ENCODE measurements around the gene MARS1. TPM values are rescaled to one million over a fixed set of nuclear protein-coding genes. Genes with fewer than 3 reads are reported as not detected.

Gene MARS1
- total RNA-seq, 1 experiment from 2014 or later, result 291 TPM

GRCh38 chr12:57455374-57456144, 32.3 kb upstream of the MARS1 start:
- intact Hi-C loops (cut with micrococcal nuclease; ENCODE audit: unreplicated experiment) (loop anchor here (5.0 kb wide), 1 partner anchor 167 kb away; no protein-coding TSS in a partner anchor), in situ Hi-C loops (cut with HindIII; ENCODE audit: low pct_unique_long_range_greater_than_20kb, low sequenced_read_pairs) (no loop called here)
- ChIA-PET CTCF (interaction anchor here (0.6 to 1.8 kb wide), 9 partner anchors 13 to 242 kb away, joined by 3 to 22 read pairs (median 5); no protein-coding TSS in a partner anchor), POLR2A (no interaction called here)
- TF ChIP-seq POLR2AphosphoS5 (IDR thresholded peaks at IDR 0.05; ENCODE audit: low read depth, low read length), result no peak
- no peak for TF ChIP-seq SIN3A (IDR thresholded peaks at IDR 0.05; ENCODE audit: borderline replicate concordance, insufficient read depth, low read depth, low read length)
- TF ChIP-seq, protein P1, sequence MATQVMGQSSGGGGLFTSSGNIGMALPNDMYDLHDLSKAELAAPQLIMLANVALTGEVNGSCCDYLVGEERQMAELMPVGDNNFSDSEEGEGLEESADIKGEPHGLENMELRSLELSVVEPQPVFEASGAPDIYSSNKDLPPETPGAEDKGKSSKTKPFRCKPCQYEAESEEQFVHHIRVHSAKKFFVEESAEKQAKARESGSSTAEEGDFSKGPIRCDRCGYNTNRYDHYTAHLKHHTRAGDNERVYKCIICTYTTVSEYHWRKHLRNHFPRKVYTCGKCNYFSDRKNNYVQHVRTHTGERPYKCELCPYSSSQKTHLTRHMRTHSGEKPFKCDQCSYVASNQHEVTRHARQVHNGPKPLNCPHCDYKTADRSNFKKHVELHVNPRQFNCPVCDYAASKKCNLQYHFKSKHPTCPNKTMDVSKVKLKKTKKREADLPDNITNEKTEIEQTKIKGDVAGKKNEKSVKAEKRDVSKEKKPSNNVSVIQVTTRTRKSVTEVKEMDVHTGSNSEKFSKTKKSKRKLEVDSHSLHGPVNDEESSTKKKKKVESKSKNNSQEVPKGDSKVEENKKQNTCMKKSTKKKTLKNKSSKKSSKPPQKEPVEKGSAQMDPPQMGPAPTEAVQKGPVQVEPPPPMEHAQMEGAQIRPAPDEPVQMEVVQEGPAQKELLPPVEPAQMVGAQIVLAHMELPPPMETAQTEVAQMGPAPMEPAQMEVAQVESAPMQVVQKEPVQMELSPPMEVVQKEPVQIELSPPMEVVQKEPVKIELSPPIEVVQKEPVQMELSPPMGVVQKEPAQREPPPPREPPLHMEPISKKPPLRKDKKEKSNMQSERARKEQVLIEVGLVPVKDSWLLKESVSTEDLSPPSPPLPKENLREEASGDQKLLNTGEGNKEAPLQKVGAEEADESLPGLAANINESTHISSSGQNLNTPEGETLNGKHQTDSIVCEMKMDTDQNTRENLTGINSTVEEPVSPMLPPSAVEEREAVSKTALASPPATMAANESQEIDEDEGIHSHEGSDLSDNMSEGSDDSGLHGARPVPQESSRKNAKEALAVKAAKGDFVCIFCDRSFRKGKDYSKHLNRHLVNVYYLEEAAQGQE (IDR thresholded peaks at IDR 0.05; ENCODE audit: insufficient read depth in 1 of 2, low read depth in 2 of 2, low read length in 1 of 2), result no peak
- TF ChIP-seq TCF7L2 (IDR thresholded peaks at IDR 0.05; ENCODE audit: low read depth, low read length), result no peak
- TF ChIP-seq, protein P2, sequence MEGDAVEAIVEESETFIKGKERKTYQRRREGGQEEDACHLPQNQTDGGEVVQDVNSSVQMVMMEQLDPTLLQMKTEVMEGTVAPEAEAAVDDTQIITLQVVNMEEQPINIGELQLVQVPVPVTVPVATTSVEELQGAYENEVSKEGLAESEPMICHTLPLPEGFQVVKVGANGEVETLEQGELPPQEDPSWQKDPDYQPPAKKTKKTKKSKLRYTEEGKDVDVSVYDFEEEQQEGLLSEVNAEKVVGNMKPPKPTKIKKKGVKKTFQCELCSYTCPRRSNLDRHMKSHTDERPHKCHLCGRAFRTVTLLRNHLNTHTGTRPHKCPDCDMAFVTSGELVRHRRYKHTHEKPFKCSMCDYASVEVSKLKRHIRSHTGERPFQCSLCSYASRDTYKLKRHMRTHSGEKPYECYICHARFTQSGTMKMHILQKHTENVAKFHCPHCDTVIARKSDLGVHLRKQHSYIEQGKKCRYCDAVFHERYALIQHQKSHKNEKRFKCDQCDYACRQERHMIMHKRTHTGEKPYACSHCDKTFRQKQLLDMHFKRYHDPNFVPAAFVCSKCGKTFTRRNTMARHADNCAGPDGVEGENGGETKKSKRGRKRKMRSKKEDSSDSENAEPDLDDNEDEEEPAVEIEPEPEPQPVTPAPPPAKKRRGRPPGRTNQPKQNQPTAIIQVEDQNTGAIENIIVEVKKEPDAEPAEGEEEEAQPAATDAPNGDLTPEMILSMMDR (IDR thresholded peaks at IDR 0.05), result no peak
- no TSS peak for BruUV-seq (replicated peaks)
- Histone ChIP-seq H3K27me3 (ENCODE audit: control insufficient read depth, insufficient read depth, low read length) (no peaks in the 10 kb centered on the region), H3K9me3 (ENCODE audit: control insufficient read depth, insufficient read depth, low read depth, low read length) (no peaks in the 10 kb centered on the region), H3K27ac (ENCODE audit: low read length) (no peak overlapping the region; the same call in 1 of the 2 replicates), H3K4me1 (ENCODE audit: control insufficient read depth, insufficient read depth, low read length) (peaks cover 10% of the 10 kb centered on the region), H3K36me3 (ENCODE audit: control insufficient read depth, insufficient read depth, low read length) (no peaks in the 10 kb centered on the region), H3K4me3 (ENCODE audit: low read depth in 2 of 2, low read length in 2 of 2) (no peak overlapping the region)
- DNase-seq (ENCODE audit: low read depth, low spot score) (no peak), ATAC-seq (no peak)

DNA sequence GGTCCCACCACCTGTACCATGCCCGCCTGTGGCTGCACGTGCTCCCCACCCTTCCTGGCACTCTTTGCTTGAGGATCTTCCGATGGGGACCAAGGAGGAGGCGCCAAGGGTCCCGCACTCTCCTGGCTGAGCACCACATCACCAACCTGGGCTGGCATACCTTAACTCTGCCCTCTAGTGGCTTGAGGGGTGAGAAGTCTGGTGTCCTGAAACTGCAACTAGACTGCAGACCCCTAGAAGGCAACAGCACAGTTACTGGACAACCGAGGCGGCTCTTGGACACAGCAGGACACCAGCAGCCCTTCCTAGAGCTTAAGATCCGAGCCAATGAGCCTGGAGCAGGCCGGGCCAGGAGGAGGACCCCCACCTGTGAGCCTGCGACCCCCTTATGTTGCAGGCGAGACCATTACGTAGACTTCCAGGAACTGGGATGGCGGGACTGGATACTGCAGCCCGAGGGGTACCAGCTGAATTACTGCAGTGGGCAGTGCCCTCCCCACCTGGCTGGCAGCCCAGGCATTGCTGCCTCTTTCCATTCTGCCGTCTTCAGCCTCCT, 31.6 kb upstream of the MARS1 start:
- H3K9me3 ChIP-seq (ENCODE audit: control insufficient read depth, insufficient read depth, low read depth, low read length), result no peaks in the 10 kb centered on the region
- TF ChIP-seq POLR2AphosphoS5 (IDR thresholded peaks at IDR 0.05; ENCODE audit: low read depth, low read length) (no peak), SIN3A (IDR thresholded peaks at IDR 0.05; ENCODE audit: borderline replicate concordance, insufficient read depth, low read depth, low read length) (no peak), TCF7L2 (IDR thresholded peaks at IDR 0.05; ENCODE audit: low read depth, low read length) (no peak)
- TF ChIP-seq, protein P2 (IDR thresholded peaks at IDR 0.05), result peak; percentile 89
- TF ChIP-seq, protein P1 (IDR thresholded peaks at IDR 0.05; ENCODE audit: insufficient read depth in 1 of 2, low read depth in 2 of 2, low read length in 1 of 2), result no peak
- in situ Hi-C loops (cut with HindIII; ENCODE audit: low pct_unique_long_range_greater_than_20kb, low sequenced_read_pairs), result no loop called here
- no peaks in the 10 kb centered on the region for H3K27me3 ChIP-seq (ENCODE audit: control insufficient read depth, insufficient read depth, low read length)
- H3K36me3 ChIP-seq (ENCODE audit: control insufficient read depth, insufficient read depth, low read length), result no peaks in the 10 kb centered on the region
- DNase-seq (ENCODE audit: low read depth, low spot score) (no peak), ATAC-seq (peak; percentile 36; the same call in 1 of the 2 replicates)
- H3K27ac ChIP-seq (ENCODE audit: low read length), result no peak overlapping the region
- ChIA-PET CTCF (interaction anchor here (0.6 to 1.8 kb wide), 6 partner anchors 34 to 243 kb away, joined by 3 to 22 read pairs (median 6); no protein-coding TSS in a partner anchor), POLR2A (no interaction called here)
- H3K4me3 ChIP-seq (ENCODE audit: low read depth in 2 of 2, low read length in 2 of 2), result no peak overlapping the region
- no TSS peak for BruUV-seq (replicated peaks)
- intact Hi-C loops (cut with micrococcal nuclease; ENCODE audit: unreplicated experiment), result loop anchor here (5.0 kb wide), 1 partner anchor 166 kb away; no protein-coding TSS in a partner anchor
- peaks cover 15% of the 10 kb centered on the region for H3K4me1 ChIP-seq (ENCODE audit: control insufficient read depth, insufficient read depth, low read length)
